H1 (cell line): ENCODE measurements around the gene MPND. TPM values are rescaled to one million over a fixed set of nuclear protein-coding genes. Genes with fewer than 3 reads are reported as not detected.

Source experiments
- BCL11A ChIP-seq, 2 experiments: IDR thresholded peaks; one replicate each; pipeline ENCODE4 v1.6.1; 2011; ENCODE audit warnings: low read depth in 2 of 2, low read length in 2 of 2, mild to moderate bottlenecking in 2 of 2
- EP300 ChIP-seq, 2 experiments: IDR thresholded peaks; 1 replicate in 1 of 2; 2 replicates in 1 of 2; pipeline ENCODE4 v1.6.1; 2011 to 2012; ENCODE audit warnings: low read depth in 2 of 2, low read length in 2 of 2, mild to moderate bottlenecking in 2 of 2, borderline replicate concordance in 1 of 2, inconsistent platforms in 1 of 2, moderate library complexity in 1 of 2
- HDAC6 ChIP-seq: IDR thresholded peaks from one replicate; pipeline ENCODE4 v1.7.1; 2012; ENCODE audit warnings: low read depth, mild to moderate bottlenecking, inconsistent platforms, low read length, moderate library complexity
- RNF2 ChIP-seq: fragments of 200-900, 300-1000 bp; sonication (generic); IDR thresholded peaks from 2 replicates; pipeline ENCODE4 v1.7.1; 2016; ENCODE audit warnings: borderline replicate concordance, low read depth, mild to moderate bottlenecking, antibody characterized with exemption, low read length; ENCODE audit not compliant: poor library complexity, severe bottlenecking; ENCODE audit errors: missing control alignments
- SP1 ChIP-seq: IDR thresholded peaks from 2 replicates; pipeline ENCODE4 v1.6.1; 2011; ENCODE audit warnings: low read depth, low read length
- TBP ChIP-seq: IDR thresholded peaks from 2 replicates; pipeline ENCODE4 v1.6.1; 2011; ENCODE audit warnings: low read depth, low read length, improper control_type of control experiment
- polyA plus RNA-seq, 7 experiments: library from polyadenylated mRNA; depleted of rRNA in 3 of 7; stranded (reverse) in 5 of 7; unstranded in 2 of 7; fragments of >200 nt in 5 of 7; fragments of 200-250 nt in 2 of 7; gene quantifications; 1 replicate in 5 of 7; 2 replicates in 1 of 7; 4 replicates in 1 of 7; pipeline versions ENCODE4 v1.2.1 to v1.2.3, GENCODE V29; 2011 to 2013; ENCODE audit warnings: missing spikeins in 2 of 7, mixed read lengths in 2 of 7
- total RNA-seq: library from RNA; stranded (reverse); fragmentation: NEBNext Ultra II Directional; extraction: Animal tissue kit (Norgen Biotek cat#: 25700); gene quantifications from 2 replicates; pipeline ENCODE4 v1.2.1, GENCODE V29; 2021

The MPND gene
- total and polyA plus RNA-seq, 2 of the 8 experiments (the other 6 are each of a cell fraction or from before 2014, with no cell fraction given) = 22.9 to 27.7 TPM

GRCh38 chr19:4396949-4397783 is 53.8 kb downstream of the MPND start (continued):
- TF ChIP-seq BCL11A (IDR thresholded peaks at IDR 0.05; ENCODE audit: low read depth in 2 of 2, low read length in 2 of 2) = no peak
- no peak for TF ChIP-seq EP300 (IDR thresholded peaks at IDR 0.05; ENCODE audit: borderline replicate concordance in 1 of 2, low read depth in 2 of 2, low read length in 2 of 2)
- no peak for TF ChIP-seq TBP
- TF ChIP-seq RNF2 = no peak
- no peak for TF ChIP-seq HDAC6
- no peak for TF ChIP-seq SP1
